ENCODE results near the gene MTREX. TPM values are rescaled to one million over a fixed set of nuclear protein-coding genes. Genes with fewer than 3 reads are reported as not detected.

The MTREX gene
- polyA plus RNA-seq, 6 donors from 2014 or later = 15.7 to 32.8 (median 25.5) TPM

DNA sequence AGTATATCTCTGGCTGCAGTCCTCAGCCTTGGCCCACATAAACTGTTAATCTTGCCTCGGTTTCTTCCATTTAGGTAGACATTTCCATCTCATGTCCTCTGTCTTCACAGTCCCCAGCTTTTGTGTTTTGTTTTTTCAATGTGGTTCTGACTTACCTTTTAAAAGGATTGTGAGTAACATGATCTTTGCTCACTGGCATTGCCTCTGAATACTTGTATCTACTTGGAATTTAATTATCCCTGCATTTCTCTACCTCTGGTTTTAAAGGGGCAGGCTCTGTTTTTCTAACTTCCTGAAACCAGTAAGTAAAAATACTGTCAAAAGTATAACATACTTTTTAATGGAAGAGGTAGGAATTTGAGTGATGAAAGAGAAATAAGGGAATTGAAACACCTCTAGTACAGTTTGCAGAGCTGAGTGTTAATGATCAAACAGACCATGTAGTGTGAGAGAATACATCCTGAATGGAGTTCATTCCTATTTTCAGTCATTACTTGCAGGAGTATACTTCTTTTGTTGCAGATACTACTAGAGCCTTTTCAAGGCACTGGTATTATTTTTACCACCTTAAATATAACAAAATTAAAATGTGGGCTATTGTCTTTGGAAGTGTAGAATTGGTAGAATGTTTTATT, 62.6 kb downstream of the MTREX start:
- no peaks in the 10 kb centered on the region for H3K4me1 Mint-ChIP-seq
- ATAC-seq (ENCODE audit: low read depth in 2 of 2) (no peak), DNase-seq (no peak)
- peaks cover 42 to 44% of the 10 kb centered on the region in 2 donors for H3K36me3 Mint-ChIP-seq
- H3K27ac Mint-ChIP-seq = peak overlapping the region in 1 of 6 donors; percentile 5
- peaks cover 4 to 20% (median 9%) of the 10 kb centered on the region in 7 donors for H3K9me3 Mint-ChIP-seq
- H3K27me3 Mint-ChIP-seq = no peaks in the 10 kb centered on the region
- no peak overlapping the region for H3K4me3 Mint-ChIP-seq

DNA sequence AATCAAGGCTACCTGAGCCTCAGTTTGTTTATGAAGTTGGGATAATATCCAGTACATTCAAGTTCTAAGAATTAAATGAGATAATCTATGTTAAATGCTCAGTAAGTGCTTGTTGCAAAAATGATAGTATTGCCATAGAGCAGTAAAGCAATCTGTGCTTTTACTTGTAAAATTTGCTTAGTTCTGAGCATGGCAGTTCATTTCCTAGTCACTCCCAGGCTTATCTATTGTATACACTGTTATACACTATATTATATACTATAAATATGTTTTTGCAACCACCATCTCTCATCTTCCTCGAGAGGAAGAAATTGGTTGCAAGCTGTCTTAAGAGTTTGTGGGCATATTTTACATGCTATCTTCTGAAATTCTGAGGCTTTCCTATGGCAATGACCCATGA, 63.4 kb downstream of the MTREX start:
- Mint-ChIP-seq H3K9me3 (peaks cover 4 to 26% (median 9%) of the 10 kb centered on the region in 7 donors), H3K36me3 (peaks cover 43 to 51% of the 10 kb centered on the region in 2 donors), H3K4me3 (no peak overlapping the region), H3K27me3 (no peaks in the 10 kb centered on the region), H3K27ac (no peak overlapping the region), H3K4me1 (no peaks in the 10 kb centered on the region)
- DNase-seq (no peak), ATAC-seq (ENCODE audit: low read depth in 2 of 2) (no peak)

GRCh38 chr5:55372130-55372925, 64.5 kb downstream of the MTREX start:
- peaks cover 4 to 27% (median 9%) of the 10 kb centered on the region in 7 donors for H3K9me3 Mint-ChIP-seq
- no peaks in the 10 kb centered on the region for H3K4me1 Mint-ChIP-seq
- no peak overlapping the region for H3K4me3 Mint-ChIP-seq
- peaks cover 39 to 53% of the 10 kb centered on the region in 2 donors for H3K36me3 Mint-ChIP-seq
- H3K27ac Mint-ChIP-seq = peak overlapping the region in 1 of 6 donors; percentile 68
- no peak for ATAC-seq (ENCODE audit: low read depth in 2 of 2)
- no peak for DNase-seq
- no peaks in the 10 kb centered on the region for H3K27me3 Mint-ChIP-seq

DNA sequence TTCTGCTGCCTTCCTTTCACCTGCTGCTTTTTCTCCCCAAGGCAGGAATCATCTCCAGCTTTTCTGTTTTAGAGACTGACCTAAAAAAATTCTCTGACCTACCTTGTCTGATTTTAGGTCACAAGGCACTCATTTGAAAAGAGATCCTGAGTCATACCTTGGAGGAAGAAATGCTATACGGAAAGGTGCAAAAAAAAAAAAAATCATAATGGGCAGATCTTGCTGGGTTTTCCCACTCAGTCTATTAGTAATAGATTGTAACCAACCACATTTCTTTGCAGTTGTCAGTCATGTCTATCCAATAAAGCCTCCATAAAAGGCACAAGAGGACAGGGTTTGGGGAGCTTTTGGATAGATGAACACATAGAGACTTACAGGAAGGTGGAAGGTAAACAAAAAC, 70.0 kb downstream of the MTREX start:
- DNase-seq = no peak
- peaks cover 4 to 33% (median 17%) of the 10 kb centered on the region in 7 donors for H3K9me3 Mint-ChIP-seq
- H3K4me3 Mint-ChIP-seq = no peak overlapping the region
- peak overlapping the region in 3 of 6 donors; percentile 6 to 26 (median 7) for H3K27ac Mint-ChIP-seq
- no peak for ATAC-seq (ENCODE audit: low read depth in 2 of 2)
- H3K27me3 Mint-ChIP-seq = no peaks in the 10 kb centered on the region
- H3K36me3 Mint-ChIP-seq = peaks cover 52 to 56% of the 10 kb centered on the region in 2 donors
- no peaks in the 10 kb centered on the region for H3K4me1 Mint-ChIP-seq

DNA sequence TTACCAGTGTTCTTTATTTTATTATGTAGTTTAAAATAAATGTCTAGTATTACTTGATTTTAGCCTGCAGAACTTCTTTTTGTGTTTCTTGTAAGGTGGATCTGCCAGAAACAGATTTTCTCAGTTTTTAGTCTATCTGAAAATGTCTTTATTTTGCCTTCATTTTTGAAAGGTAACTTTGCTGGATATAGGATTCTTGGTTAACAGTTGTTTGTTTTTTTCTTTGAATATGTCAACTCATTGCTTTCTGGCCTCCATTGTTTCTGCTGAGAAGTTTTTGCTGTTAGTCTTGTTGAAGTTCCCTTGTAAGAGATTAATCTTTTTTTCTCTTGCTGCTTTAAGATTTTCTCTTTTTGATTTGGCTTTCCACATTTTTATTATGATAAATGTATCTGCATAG, 75.5 kb downstream of the MTREX start:
- H3K27me3 Mint-ChIP-seq = no peaks in the 10 kb centered on the region
- H3K9me3 Mint-ChIP-seq = peaks cover 5 to 32% (median 23%) of the 10 kb centered on the region in 7 donors
- peaks cover 46 to 68% of the 10 kb centered on the region in 2 donors for H3K36me3 Mint-ChIP-seq
- H3K4me1 Mint-ChIP-seq = no peaks in the 10 kb centered on the region
- ATAC-seq (ENCODE audit: low read depth in 2 of 2) (no peak), DNase-seq (no peak)
- H3K4me3 Mint-ChIP-seq = no peak overlapping the region
- H3K27ac Mint-ChIP-seq = no peak overlapping the region

DNA sequence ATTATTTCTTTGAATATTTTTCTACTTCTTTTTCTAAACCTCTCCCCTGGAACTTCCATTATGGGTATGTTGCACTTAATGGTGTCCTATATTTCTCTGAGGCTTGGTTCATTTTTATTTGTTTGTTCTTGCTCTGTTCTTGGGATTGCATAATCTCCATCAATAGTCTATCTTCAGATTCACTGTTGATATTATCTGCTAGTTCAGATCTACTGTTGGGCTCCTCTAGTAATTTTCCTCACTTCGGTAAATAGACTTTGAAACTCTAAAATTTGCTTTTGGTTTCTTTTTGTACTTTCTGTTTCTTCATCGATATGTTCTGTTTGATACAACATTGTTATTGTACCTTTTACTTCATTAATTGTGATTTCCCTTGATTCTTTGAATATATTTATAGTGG, 76.3 kb downstream of the MTREX start:
- peaks cover 46 to 64% of the 10 kb centered on the region in 2 donors for H3K36me3 Mint-ChIP-seq
- no peaks in the 10 kb centered on the region for H3K27me3 Mint-ChIP-seq
- peaks cover 5 to 32% (median 23%) of the 10 kb centered on the region in 7 donors for H3K9me3 Mint-ChIP-seq
- ATAC-seq (ENCODE audit: low read depth in 2 of 2) (no peak), DNase-seq (no peak)
- no peaks in the 10 kb centered on the region for H3K4me1 Mint-ChIP-seq
- no peak overlapping the region for H3K4me3 Mint-ChIP-seq
- no peak overlapping the region for H3K27ac Mint-ChIP-seq

- Mint-ChIP-seq H3K9me3 (peaks cover 5 to 32% (median 23%) of the 10 kb centered on the region in 7 donors), H3K4me3 (no peak overlapping the region), H3K27ac (peak overlapping the region in 2 of 6 donors; percentile 6 to 90), H3K4me1 (no peaks in the 10 kb centered on the region), H3K36me3 (peaks cover 46 to 63% of the 10 kb centered on the region in 2 donors), H3K27me3 (no peaks in the 10 kb centered on the region)
- DNase-seq (no peak), ATAC-seq (ENCODE audit: low read depth in 2 of 2) (no peak)
Observed at GRCh38 chr5:55385227-55385626, 77.4 kb downstream of the MTREX start.

DNA sequence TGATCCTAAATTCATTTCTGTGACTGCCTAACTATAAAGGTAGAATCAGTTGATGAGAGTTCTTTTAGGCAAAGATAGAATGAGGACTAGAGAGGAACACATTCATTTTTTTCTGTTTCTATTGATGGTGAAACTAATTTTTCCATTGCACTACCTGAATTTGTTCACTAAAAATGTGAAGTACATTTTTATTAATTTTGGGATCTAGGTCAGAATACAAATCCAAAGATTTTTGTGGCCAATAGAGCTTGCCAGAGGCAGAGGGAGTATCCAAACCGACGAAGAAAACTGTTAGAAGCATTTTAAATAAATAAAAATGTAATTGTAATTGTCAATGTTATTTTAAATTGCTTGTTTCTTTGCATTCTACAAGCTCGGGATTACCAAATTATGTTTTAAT, 78.1 kb downstream of the MTREX start:
- Mint-ChIP-seq H3K4me1 (no peaks in the 10 kb centered on the region), H3K27ac (no peak overlapping the region)
- ATAC-seq (ENCODE audit: low read depth in 2 of 2) = no peak

GRCh38 chr5:55386356-55386755, 78.6 kb downstream of the MTREX start:
- peaks cover 36 to 53% of the 10 kb centered on the region in 2 donors for H3K36me3 Mint-ChIP-seq
- no peaks in the 10 kb centered on the region for H3K27me3 Mint-ChIP-seq
- no peaks in the 10 kb centered on the region for H3K4me1 Mint-ChIP-seq
- ATAC-seq (ENCODE audit: low read depth in 2 of 2) = no peak
- H3K4me3 Mint-ChIP-seq = no peak overlapping the region
- H3K9me3 Mint-ChIP-seq = peaks cover 5 to 28% (median 20%) of the 10 kb centered on the region in 7 donors
- no peak for DNase-seq
- H3K27ac Mint-ChIP-seq = no peak overlapping the region

More for the DNA sequence above, 78.1 kb downstream of the MTREX start:
- H3K4me3 Mint-ChIP-seq = no peak overlapping the region
- no peaks in the 10 kb centered on the region for H3K27me3 Mint-ChIP-seq
- H3K36me3 Mint-ChIP-seq = peaks cover 40 to 58% of the 10 kb centered on the region in 2 donors
- DNase-seq = no peak
- peaks cover 5 to 31% (median 23%) of the 10 kb centered on the region in 7 donors for H3K9me3 Mint-ChIP-seq

- Mint-ChIP-seq H3K36me3 (peaks cover 34 to 51% of the 10 kb centered on the region in 2 donors), H3K4me1 (no peaks in the 10 kb centered on the region), H3K27me3 (no peaks in the 10 kb centered on the region), H3K27ac (no peak overlapping the region), H3K4me3 (no peak overlapping the region), H3K9me3 (peaks cover 5 to 23% (median 15%) of the 10 kb centered on the region in 7 donors)
- ATAC-seq (ENCODE audit: low read depth in 2 of 2) = no peak
- no peak for DNase-seq
Observed at GRCh38 chr5:55387865-55388264, 80.1 kb downstream of the MTREX start.

DNA sequence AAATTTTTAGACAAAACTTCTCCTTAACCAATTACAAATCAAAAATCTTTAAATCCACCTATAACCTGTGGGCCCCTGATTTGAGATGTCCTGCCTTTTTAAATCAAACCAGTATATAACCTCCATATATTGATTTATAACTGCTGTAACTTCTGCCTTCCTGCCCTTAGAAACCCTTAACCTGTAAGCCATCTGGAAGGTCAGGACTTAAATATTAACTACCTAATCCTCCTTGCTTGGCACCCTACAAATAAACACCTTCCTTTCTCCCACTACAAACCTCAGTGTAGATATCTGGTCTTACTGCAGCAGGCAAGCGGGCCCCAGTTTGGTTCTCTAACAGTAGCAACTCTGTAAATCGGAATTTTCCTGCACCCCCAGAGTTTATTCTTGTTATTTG, 83.9 kb downstream of the MTREX start:
- no peaks in the 10 kb centered on the region for H3K27me3 Mint-ChIP-seq
- DNase-seq (no peak), ATAC-seq (ENCODE audit: low read depth in 2 of 2) (no peak)
- H3K9me3 Mint-ChIP-seq = peaks cover 0 to 13% (median 4%) of the 10 kb centered on the region in 7 donors
- H3K36me3 Mint-ChIP-seq = peaks cover 17 to 26% of the 10 kb centered on the region in 2 donors
- no peak overlapping the region for H3K4me3 Mint-ChIP-seq
- H3K4me1 Mint-ChIP-seq = peaks cover 0 to 8% (median 0%) of the 10 kb centered on the region in 3 donors
- peak overlapping the region in 2 of 6 donors; percentile 14 to 74 for H3K27ac Mint-ChIP-seq

- ATAC-seq (ENCODE audit: low read depth in 2 of 2) = no peak
- Mint-ChIP-seq H3K36me3 (peaks cover 17 to 26% of the 10 kb centered on the region in 2 donors), H3K4me1 (peaks cover 0 to 8% (median 0%) of the 10 kb centered on the region in 3 donors), H3K4me3 (no peak overlapping the region), H3K27me3 (no peaks in the 10 kb centered on the region), H3K9me3 (peaks cover 0 to 13% (median 4%) of the 10 kb centered on the region in 7 donors), H3K27ac (no peak overlapping the region)
- DNase-seq = no peak
Observed at GRCh38 chr5:55392669-55393068, 84.9 kb downstream of the MTREX start.

GRCh38 chr5:55393501-55394175, 85.8 kb downstream of the MTREX start:
- ATAC-seq (ENCODE audit: low read depth in 2 of 2) (no peak), DNase-seq (no peak)
- Mint-ChIP-seq H3K4me1 (peaks cover 0 to 8% (median 0%) of the 10 kb centered on the region in 3 donors), H3K27me3 (no peaks in the 10 kb centered on the region), H3K4me3 (no peak overlapping the region), H3K27ac (no peak overlapping the region), H3K36me3 (peaks cover 18 to 28% of the 10 kb centered on the region in 2 donors), H3K9me3 (peaks cover 0 to 13% (median 4%) of the 10 kb centered on the region in 7 donors)

All from naive B cell (primary cell).